ENCODE data around the gene HEMGN. TPM values are rescaled to one million over a fixed set of nuclear protein-coding genes. Genes with fewer than 3 reads are reported as not detected.

The HEMGN gene
- total and polyA plus RNA-seq, 2 experiments from 2014 or later: not detected

DNA sequence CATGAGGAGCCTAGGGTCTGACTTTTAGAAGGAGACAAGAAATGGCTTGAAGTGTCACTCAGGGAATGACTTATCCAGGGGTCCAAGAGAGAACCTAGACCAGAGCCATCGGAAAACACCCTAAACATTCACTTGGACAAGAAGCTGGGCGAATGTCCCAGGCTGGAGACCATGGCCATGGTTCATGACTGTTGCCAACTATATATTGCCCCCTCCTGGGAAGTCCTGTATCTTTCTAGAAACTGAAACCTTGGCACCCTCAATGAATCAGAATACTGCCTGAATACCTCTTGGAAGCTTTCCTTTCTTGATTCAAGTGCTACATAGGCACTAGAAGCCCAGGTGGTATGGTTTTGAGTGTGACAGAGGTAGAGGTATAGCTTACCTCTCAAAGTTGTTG lies 45.6 kb downstream of the HEMGN start (continued):
- TF ChIP-seq, protein P1, sequence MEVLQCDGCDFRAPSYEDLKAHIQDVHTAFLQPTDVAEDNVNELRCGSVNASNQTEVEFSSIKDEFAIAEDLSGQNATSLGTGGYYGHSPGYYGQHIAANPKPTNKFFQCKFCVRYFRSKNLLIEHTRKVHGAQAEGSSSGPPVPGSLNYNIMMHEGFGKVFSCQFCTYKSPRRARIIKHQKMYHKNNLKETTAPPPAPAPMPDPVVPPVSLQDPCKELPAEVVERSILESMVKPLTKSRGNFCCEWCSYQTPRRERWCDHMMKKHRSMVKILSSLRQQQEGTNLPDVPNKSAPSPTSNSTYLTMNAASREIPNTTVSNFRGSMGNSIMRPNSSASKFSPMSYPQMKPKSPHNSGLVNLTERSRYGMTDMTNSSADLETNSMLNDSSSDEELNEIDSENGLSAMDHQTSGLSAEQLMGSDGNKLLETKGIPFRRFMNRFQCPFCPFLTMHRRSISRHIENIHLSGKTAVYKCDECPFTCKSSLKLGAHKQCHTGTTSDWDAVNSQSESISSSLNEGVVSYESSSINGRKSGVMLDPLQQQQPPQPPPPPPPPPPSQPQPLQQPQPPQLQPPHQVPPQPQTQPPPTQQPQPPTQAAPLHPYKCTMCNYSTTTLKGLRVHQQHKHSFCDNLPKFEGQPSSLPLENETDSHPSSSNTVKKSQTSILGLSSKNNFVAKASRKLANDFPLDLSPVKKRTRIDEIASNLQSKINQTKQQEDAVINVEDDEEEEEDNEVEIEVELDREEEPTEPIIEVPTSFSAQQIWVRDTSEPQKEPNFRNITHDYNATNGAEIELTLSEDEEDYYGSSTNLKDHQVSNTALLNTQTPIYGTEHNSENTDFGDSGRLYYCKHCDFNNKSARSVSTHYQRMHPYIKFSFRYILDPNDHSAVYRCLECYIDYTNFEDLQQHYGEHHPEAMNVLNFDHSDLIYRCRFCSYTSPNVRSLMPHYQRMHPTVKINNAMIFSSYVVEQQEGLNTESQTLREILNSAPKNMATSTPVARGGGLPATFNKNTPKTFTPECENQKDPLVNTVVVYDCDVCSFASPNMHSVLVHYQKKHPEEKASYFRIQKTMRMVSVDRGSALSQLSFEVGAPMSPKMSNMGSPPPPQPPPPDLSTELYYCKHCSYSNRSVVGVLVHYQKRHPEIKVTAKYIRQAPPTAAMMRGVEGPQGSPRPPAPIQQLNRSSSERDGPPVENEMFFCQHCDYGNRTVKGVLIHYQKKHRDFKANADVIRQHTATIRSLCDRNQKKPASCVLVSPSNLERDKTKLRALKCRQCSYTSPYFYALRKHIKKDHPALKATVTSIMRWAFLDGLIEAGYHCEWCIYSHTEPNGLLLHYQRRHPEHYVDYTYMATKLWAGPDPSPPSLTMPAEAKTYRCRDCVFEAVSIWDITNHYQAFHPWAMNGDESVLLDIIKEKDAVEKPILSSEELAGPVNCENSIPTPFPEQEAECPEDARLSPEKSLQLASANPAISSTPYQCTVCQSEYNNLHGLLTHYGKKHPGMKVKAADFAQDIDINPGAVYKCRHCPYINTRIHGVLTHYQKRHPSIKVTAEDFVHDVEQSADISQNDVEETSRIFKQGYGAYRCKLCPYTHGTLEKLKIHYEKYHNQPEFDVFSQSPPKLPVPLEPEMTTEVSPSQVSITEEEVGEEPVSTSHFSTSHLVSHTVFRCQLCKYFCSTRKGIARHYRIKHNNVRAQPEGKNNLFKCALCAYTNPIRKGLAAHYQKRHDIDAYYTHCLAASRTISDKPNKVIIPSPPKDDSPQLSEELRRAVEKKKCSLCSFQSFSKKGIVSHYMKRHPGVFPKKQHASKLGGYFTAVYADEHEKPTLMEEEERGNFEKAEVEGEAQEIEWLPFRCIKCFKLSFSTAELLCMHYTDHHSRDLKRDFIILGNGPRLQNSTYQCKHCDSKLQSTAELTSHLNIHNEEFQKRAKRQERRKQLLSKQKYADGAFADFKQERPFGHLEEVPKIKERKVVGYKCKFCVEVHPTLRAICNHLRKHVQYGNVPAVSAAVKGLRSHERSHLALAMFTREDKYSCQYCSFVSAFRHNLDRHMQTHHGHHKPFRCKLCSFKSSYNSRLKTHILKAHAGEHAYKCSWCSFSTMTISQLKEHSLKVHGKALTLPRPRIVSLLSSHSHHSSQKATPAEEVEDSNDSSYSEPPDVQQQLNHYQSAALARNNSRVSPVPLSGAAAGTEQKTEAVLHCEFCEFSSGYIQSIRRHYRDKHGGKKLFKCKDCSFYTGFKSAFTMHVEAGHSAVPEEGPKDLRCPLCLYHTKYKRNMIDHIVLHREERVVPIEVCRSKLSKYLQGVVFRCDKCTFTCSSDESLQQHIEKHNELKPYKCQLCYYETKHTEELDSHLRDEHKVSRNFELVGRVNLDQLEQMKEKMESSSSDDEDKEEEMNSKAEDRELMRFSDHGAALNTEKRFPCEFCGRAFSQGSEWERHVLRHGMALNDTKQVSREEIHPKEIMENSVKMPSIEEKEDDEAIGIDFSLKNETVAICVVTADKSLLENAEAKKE (CRISPR knock-in tag; IDR thresholded peaks at IDR 0.05): no peak
- no peak for TF ChIP-seq JUNB (IDR thresholded peaks at IDR 0.05; ENCODE audit: unreplicated experiment)

DNA sequence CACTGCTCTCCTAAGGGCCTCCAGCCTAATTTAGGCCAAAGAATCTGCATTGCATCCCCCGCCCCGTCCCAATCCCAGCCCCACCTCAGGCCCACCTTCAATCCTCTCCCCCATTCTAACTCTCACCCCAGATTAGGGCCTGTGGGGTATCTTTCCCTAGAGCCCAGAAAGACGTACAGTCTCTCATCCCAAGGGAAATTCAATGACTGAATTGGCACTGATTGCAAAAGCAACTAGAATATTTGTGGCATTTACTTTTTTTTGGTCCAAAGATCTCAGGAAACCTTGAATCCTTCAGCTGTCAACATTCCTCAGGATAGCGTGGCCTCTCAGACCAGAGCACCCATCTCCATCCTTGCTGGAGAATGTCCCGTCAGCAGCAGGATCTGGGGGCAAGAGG lies 46.2 kb downstream of the HEMGN start:
- ATAC-seq: no peak
- H3K27me3 ChIP-seq (ENCODE audit: insufficient read depth): no peaks in the 10 kb centered on the region
- Mint-ChIP-seq H3K9me3 (no peaks in the 10 kb centered on the region), H3K4me3 (no peak overlapping the region), H3K27ac (no peak overlapping the region), H3K27me3 (ENCODE audit: insufficient read depth, low read depth, poor library complexity) (peaks cover 13% of the 10 kb centered on the region), H3K4me1 (peaks cover 7% of the 10 kb centered on the region; the same call in 2 of the 3 replicates), H3K36me3 (ENCODE audit: low read depth) (no peaks in the 10 kb centered on the region)
- H3K4me2 ChIP-seq: no peak overlapping the region
- H3K9me2 ChIP-seq (ENCODE audit: insufficient read depth): no peaks in the 10 kb centered on the region
- no peak for DNase-seq (ENCODE audit: low spot score)
- H4K20me1 ChIP-seq (replicated peaks; ENCODE audit: insufficient read depth): no peaks in the 10 kb centered on the region; the same call in none of the 2 replicates
- no peak overlapping the region for H3K27ac ChIP-seq (ENCODE audit: low read depth)
- no peaks in the 10 kb centered on the region for H3K4me1 ChIP-seq (ENCODE audit: insufficient read depth)
- no peaks in the 10 kb centered on the region for H3K36me3 ChIP-seq (ENCODE audit: insufficient read depth)
- no peaks in the 10 kb centered on the region for H3K79me2 ChIP-seq (replicated peaks; ENCODE audit: insufficient read depth)
- no peak overlapping the region for H3K4me3 ChIP-seq
- H2AFZ ChIP-seq: no peak overlapping the region
- no peaks in the 10 kb centered on the region for H3F3A ChIP-seq (replicated peaks; ENCODE audit: low read depth)
- TF ChIP-seq ZNF114 (CRISPR knock-in tag; IDR thresholded peaks at IDR 0.05): no peak
- no peak for TF ChIP-seq CREB1 (CRISPR knock-in tag; IDR thresholded peaks at IDR 0.05; ENCODE audit: low read depth)
- TF ChIP-seq EZH2phosphoT487 (IDR thresholded peaks at IDR 0.05; ENCODE audit: unreplicated experiment): no peak
- TF ChIP-seq, protein P1 (CRISPR knock-in tag; IDR thresholded peaks at IDR 0.05): no peak
- no peak for TF ChIP-seq ETS1 (IDR thresholded peaks at IDR 0.05)
